ENCODE measurements around the gene KDF1. TPM values are rescaled to one million over a fixed set of nuclear protein-coding genes. Genes with fewer than 3 reads are reported as not detected.

The KDF1 gene
- total and polyA plus RNA-seq, 4 donors, result 1.0 to 4.6 (median 1.8) TPM

DNA sequence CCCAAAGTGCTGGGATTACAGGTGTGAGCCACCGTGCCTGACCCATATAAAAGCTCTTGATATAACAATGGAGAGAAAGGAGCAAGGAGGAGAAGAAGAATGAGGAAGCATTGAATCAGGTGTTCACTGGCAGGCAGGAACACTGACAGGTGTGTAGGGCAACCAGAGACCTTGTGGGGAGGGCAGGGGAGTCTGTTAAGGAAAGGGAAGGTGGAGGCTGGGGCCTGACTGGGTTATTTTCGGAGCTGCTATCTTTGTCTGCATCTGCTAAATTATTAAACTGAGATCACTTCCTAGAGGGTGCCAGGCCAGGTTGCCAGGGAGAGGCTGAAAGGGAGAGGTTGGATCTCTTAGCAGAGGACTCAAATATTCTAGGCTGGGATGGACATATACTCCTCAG is 26.4 kb upstream of the KDF1 start:
- H3K27me3 ChIP-seq (ENCODE audit: control insufficient read depth in 4 of 4, insufficient read depth in 4 of 4, low read length in 3 of 4), result no peaks in the 10 kb centered on the region
- 69% methylated on average over 2 of the region's 2 CpGs for WGBS
- no peak overlapping the region for H3K27ac ChIP-seq (ENCODE audit: low read depth in 1 of 2, low read length in 2 of 2)
- TF ChIP-seq RXRA (IDR thresholded peaks at IDR 0.05), result no peak
- no peak for TF ChIP-seq RAD21 (IDR thresholded peaks at IDR 0.05)
- no peak for TF ChIP-seq ATF3 (IDR thresholded peaks at IDR 0.05)
- no peak for TF ChIP-seq HNF4G (IDR thresholded peaks at IDR 0.05)
- TF ChIP-seq, protein P1, sequence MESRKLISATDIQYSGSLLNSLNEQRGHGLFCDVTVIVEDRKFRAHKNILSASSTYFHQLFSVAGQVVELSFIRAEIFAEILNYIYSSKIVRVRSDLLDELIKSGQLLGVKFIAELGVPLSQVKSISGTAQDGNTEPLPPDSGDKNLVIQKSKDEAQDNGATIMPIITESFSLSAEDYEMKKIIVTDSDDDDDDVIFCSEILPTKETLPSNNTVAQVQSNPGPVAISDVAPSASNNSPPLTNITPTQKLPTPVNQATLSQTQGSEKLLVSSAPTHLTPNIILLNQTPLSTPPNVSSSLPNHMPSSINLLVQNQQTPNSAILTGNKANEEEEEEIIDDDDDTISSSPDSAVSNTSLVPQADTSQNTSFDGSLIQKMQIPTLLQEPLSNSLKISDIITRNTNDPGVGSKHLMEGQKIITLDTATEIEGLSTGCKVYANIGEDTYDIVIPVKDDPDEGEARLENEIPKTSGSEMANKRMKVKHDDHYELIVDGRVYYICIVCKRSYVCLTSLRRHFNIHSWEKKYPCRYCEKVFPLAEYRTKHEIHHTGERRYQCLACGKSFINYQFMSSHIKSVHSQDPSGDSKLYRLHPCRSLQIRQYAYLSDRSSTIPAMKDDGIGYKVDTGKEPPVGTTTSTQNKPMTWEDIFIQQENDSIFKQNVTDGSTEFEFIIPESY (IDR thresholded peaks at IDR 0.05), result no peak
- no peak for TF ChIP-seq REST (IDR thresholded peaks at IDR 0.05)
- no peak for TF ChIP-seq TAF1 (conservative IDR thresholded peaks at IDR 0.05)
- TF ChIP-seq SP1 (IDR thresholded peaks at IDR 0.05), result no peak
- TF ChIP-seq, protein P2, sequence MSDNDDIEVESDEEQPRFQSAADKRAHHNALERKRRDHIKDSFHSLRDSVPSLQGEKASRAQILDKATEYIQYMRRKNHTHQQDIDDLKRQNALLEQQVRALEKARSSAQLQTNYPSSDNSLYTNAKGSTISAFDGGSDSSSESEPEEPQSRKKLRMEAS (IDR thresholded peaks at IDR 0.05), result no peak
- TF ChIP-seq FOXA2 (IDR thresholded peaks at IDR 0.05), result no peak
- TF ChIP-seq EGR1 (IDR thresholded peaks at IDR 0.05; ENCODE audit: low read depth in 2 of 2), result no peak
- TF ChIP-seq, protein P3, sequence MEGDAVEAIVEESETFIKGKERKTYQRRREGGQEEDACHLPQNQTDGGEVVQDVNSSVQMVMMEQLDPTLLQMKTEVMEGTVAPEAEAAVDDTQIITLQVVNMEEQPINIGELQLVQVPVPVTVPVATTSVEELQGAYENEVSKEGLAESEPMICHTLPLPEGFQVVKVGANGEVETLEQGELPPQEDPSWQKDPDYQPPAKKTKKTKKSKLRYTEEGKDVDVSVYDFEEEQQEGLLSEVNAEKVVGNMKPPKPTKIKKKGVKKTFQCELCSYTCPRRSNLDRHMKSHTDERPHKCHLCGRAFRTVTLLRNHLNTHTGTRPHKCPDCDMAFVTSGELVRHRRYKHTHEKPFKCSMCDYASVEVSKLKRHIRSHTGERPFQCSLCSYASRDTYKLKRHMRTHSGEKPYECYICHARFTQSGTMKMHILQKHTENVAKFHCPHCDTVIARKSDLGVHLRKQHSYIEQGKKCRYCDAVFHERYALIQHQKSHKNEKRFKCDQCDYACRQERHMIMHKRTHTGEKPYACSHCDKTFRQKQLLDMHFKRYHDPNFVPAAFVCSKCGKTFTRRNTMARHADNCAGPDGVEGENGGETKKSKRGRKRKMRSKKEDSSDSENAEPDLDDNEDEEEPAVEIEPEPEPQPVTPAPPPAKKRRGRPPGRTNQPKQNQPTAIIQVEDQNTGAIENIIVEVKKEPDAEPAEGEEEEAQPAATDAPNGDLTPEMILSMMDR (IDR thresholded peaks at IDR 0.05; ENCODE audit: low read depth, low read length, missing input control), result no peak
- no peak for TF ChIP-seq FOXA1 (IDR thresholded peaks at IDR 0.05)
- no peak for TF ChIP-seq YY1 (IDR thresholded peaks at IDR 0.05)
- no peak overlapping the region for H3K4me3 ChIP-seq (ENCODE audit: low read depth in 1 of 3, low read length in 3 of 3)
- no peaks in the 10 kb centered on the region for H3K36me3 ChIP-seq (ENCODE audit: control insufficient read depth in 4 of 4, insufficient read depth in 3 of 4, low read depth in 1 of 4, low read length in 3 of 4)
- no peak overlapping the region for H3K9ac ChIP-seq (ENCODE audit: low read depth in 1 of 2, low read length in 2 of 2)
- peaks cover 0 to 6% (median 3%) of the 10 kb centered on the region in 4 donors for H3K4me1 ChIP-seq (ENCODE audit: control insufficient read depth in 4 of 4, insufficient read depth in 4 of 4, low read length in 3 of 4)
- no peaks in the 10 kb centered on the region for H3K9me3 ChIP-seq (ENCODE audit: control insufficient read depth in 4 of 4, low read length in 3 of 4)
- DNase-seq (ENCODE audit: low spot score), result no peak

- H3K4me3 ChIP-seq (ENCODE audit: low read depth in 1 of 3, low read length in 3 of 3), result no peak overlapping the region
- DNase-seq (ENCODE audit: low spot score), result no peak
- no peak overlapping the region for H3K27ac ChIP-seq (ENCODE audit: low read depth in 1 of 2, low read length in 2 of 2)
- WGBS, result 90% methylated on average over 8 of the region's 8 CpGs
- no peaks in the 10 kb centered on the region for H3K27me3 ChIP-seq (ENCODE audit: control insufficient read depth in 4 of 4, insufficient read depth in 4 of 4, low read length in 3 of 4)
- H3K9me3 ChIP-seq (ENCODE audit: control insufficient read depth in 4 of 4, low read length in 3 of 4), result no peaks in the 10 kb centered on the region
- no peaks in the 10 kb centered on the region for H3K4me1 ChIP-seq (ENCODE audit: control insufficient read depth in 4 of 4, insufficient read depth in 4 of 4, low read length in 3 of 4)
- H3K9ac ChIP-seq (ENCODE audit: low read depth in 1 of 2, low read length in 2 of 2), result no peak overlapping the region
- H3K36me3 ChIP-seq (ENCODE audit: control insufficient read depth in 4 of 4, insufficient read depth in 3 of 4, low read depth in 1 of 4, low read length in 3 of 4), result no peaks in the 10 kb centered on the region
- TF ChIP-seq SP1 (IDR thresholded peaks at IDR 0.05), result no peak
- no peak for TF ChIP-seq FOXA1 (IDR thresholded peaks at IDR 0.05)
- TF ChIP-seq TAF1 (conservative IDR thresholded peaks at IDR 0.05), result no peak
- no peak for TF ChIP-seq RAD21 (IDR thresholded peaks at IDR 0.05)
- TF ChIP-seq EGR1 (IDR thresholded peaks at IDR 0.05; ENCODE audit: low read depth in 2 of 2), result no peak
- TF ChIP-seq ATF3 (IDR thresholded peaks at IDR 0.05), result no peak
- TF ChIP-seq FOXA2 (IDR thresholded peaks at IDR 0.05), result no peak
- no peak for TF ChIP-seq HNF4A (conservative IDR thresholded peaks at IDR 0.05)
- TF ChIP-seq JUND (IDR thresholded peaks at IDR 0.05), result no peak
- TF ChIP-seq YY1 (IDR thresholded peaks at IDR 0.05), result no peak
- no peak for TF ChIP-seq RXRA (IDR thresholded peaks at IDR 0.05)
- TF ChIP-seq REST (IDR thresholded peaks at IDR 0.05), result no peak
- TF ChIP-seq, protein P3 (IDR thresholded peaks at IDR 0.05; ENCODE audit: low read depth, low read length, missing input control), result no peak
- TF ChIP-seq, protein P2 (IDR thresholded peaks at IDR 0.05), result no peak
- no peak for TF ChIP-seq HNF4G (IDR thresholded peaks at IDR 0.05)
These were observed 24.0 kb upstream of the KDF1 start for GRCh38 chr1:26984291-26984690.
